ENCODE measurements around the gene SUPT4H1.

SUPT4H1 gene

GRCh38 chr17:58302919-58303585 is 48.9 kb downstream of the SUPT4H1 start:
- no peak for DNase-seq

GRCh38 chr17:58302171-58302918 is 49.7 kb downstream of the SUPT4H1 start:
- no peak for DNase-seq

GRCh38 chr17:58301504-58302150 is 50.4 kb downstream of the SUPT4H1 start:
- DNase-seq, result no peak

GRCh38 chr17:58300336-58300735 is 51.7 kb downstream of the SUPT4H1 start:
- DNase-seq, result no peak
